Stimulated activated CD4-positive, alpha-beta T cell treated with anti-CD3 and anti-CD28 coated beads, Interleukin-1b, Interleukin-23, amount 100 ng/mL, for 1 hour (primary cell): ENCODE data around the gene BAZ1B.
"Not testable (repeated sequence)": the region's sequence is repeated elsewhere in the genome, so short reads cannot be mapped to it uniquely, and the experiment has no call there.

Experiments used
- DNase-seq, 2 donors: peaks; one replicate each; pipeline ENCODE4 v3.0.0-alpha.2; 2020; ENCODE audit warnings: low read depth in 2 of 2

The BAZ1B gene

GRCh38 chr7:73447121-73447733 lies 74.9 kb downstream of the BAZ1B start:
- no peak for DNase-seq

- no peak for DNase-seq
Observed at GRCh38 chr7:73446682-73447081, 75.4 kb downstream of the BAZ1B start.

- no peak for DNase-seq
Observed at GRCh38 chr7:73443548-73444255, 78.4 kb downstream of the BAZ1B start.

- no peak for DNase-seq
Observed at GRCh38 chr7:73442903-73443500, 79.1 kb downstream of the BAZ1B start.

DNA sequence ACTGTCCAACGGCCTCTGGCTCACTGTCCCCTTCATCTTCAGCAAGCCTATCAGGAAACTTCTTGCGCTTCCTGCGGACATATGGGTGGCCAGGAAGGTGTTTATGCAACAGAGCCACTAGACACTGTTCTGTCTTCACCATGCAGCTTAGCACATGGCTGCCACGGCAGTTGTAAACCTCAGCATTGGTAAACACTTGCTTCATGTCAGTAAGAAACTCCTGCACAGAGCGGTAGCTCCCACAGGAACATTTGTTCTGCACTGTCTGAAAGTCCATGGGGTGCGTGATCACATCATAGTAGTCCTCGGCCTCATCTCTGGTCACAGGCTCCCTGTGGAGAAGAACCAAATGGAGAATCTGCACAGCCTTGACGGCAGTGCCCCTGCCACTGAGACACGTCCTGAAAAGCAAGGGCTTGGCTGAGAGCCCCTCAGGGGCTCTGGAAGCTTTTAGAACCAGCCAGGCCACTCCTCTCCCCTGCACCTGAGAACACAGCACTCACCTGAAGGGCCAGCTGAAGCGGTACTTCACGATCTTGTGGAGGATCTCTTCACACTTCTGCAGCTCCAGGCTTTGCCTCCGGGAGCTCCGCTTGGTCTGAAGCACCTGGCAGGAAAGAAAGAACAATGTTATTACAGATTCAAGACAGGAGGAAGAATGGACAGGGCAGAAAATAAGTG lies 79.7 kb downstream of the BAZ1B start:
- DNase-seq: no peak

GRCh38 chr7:73439410-73439704 lies 82.7 kb downstream of the BAZ1B start:
- no peak for DNase-seq

GRCh38 chr7:73438547-73439409 lies 83.3 kb downstream of the BAZ1B start:
- no peak for DNase-seq

DNA sequence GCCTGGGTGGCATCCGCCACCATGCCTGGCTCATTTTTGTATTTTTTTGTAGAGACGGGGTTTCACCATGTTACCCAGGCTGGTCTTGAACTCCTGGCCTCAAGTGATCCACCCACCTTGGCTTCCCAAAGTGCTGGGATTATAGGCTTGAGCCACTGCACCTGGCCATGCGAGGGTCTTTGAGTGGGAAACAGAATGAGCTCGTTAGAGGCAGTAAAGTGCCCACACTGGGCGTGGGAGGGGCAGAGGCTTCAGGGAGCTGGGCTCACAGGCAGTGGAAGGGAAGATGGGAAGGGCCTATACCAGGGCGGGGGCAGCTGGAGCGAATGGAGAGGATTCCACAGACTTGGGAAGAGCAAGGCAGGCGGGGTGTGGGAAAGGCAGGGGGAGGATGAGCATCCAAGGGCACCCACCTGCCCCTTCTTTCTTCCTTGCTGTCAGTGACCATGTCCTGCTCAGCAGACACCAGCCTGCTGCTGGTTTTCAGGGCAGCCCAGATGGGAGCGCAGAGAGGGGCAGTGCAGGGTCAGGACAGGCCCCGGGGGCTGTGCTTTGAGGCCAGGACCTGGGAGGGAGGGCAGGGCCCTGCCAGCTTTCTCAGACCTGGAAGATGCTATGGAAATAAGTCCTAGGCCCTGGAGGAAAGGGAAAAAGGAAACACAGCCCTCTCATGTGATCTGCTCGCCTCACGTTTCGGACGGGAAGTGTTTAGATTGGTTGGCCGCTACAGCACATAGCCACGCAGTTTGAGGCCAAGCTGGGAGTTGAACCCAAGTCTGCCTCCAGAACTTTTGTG lies 84.3 kb downstream of the BAZ1B start:
- DNase-seq: no peak

- DNase-seq: no peak
Observed at GRCh38 chr7:73437091-73437490, 85.0 kb downstream of the BAZ1B start.

GRCh38 chr7:73436031-73436929 lies 85.8 kb downstream of the BAZ1B start:
- DNase-seq: no peak

GRCh38 chr7:73435471-73436009 lies 86.6 kb downstream of the BAZ1B start:
- DNase-seq: no peak

DNA sequence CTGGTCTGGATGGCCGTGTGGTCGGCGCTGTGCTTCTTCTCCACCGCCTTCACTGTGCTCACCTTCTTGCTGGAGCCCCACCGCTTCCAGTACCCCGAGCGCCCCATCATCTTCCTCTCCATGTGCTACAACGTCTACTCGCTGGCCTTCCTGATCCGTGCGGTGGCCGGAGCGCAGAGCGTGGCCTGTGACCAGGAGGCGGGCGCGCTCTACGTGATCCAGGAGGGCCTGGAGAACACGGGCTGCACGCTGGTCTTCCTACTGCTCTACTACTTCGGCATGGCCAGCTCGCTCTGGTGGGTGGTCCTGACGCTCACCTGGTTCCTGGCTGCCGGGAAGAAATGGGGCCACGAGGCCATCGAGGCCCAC lies 87.4 kb downstream of the BAZ1B start:
- no peak for DNase-seq

GRCh38 chr7:73433924-73434700 lies 88.0 kb downstream of the BAZ1B start:
- DNase-seq: no peak

GRCh38 chr7:73432676-73433075 lies 89.4 kb downstream of the BAZ1B start:
- DNase-seq: no peak

DNA sequence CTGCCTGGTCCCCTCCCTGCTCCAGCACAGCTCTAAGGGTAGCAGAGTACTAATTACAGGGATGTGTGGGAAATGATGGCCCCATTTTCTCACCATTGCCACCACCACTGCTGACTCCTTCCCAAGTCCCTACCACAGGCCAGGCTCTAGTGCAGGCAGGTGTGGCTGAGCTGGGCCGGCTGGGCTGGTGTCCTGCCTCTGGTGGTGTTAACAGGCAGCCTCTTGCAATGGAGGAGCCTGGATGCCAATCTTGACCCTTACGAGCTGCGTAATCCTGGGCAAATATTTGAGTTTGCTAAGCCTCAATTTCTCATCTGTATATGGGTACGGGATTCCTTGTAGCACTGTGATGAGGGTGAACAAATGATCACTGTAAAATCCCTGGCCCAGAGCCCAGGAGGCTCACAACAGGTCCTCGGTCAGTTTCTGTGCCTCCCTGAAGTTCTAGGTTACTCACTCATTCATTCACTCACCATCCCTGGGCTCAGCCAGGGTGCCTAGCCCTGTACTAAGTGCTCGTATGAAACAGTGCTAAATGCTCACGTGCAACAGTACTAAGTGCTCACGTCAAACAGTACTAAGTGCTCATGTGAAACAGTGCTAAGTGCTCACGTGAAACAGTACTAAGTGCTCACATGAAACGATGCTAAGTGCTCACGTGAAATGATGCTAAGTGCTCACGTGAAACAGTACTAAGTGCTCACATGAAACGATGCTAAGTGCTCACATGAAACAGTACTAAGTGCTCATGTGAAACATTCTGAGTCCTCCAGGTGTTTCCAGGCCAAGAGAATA lies 90.9 kb downstream of the BAZ1B start:
- DNase-seq: no peak

GRCh38 chr7:73430540-73430939 lies 91.6 kb downstream of the BAZ1B start:
- not testable (repeated sequence) for DNase-seq

DNA sequence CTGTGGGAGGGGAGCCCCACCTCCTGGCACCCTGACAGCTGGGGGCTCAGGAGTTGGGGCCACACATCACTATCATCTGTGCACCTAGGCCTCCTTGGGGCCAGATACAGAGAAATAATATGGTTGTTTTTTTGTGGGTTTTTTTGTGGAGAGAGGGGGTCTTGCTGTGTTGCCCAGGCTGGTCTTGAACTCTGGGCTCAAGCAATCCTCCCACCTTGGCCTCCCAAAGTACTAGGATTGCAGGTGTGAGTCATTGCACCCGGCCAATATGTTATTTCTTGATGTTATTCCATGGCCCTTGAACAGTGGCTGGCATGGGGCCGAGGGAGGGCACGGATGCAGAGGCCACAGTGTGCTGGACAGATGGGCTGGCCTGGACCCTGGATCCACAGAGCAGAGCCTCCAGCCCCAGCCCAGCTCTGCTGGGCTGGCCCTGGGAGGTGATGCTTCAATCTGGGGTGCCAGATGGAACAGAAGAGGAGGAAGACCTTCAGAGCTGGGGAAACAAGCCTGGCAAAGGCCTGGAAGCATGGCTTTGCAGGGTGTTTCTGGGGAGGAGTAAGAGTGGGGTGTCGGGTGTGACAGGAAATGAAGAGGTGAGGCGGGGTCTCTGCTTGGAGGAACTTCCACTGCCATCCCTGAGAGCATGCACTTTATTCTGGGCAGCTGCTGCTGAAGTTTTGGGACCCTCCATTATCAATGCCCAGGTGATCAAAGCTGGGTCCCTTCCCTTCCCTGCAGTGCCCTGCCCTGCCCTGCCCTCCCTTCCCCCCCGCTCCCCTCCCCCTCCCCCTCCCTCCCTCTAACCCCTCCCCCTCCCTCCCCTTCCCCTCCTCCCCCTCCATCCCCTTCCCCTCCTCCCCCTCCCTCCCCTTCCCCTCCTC lies 92.2 kb downstream of the BAZ1B start:
- DNase-seq: no peak
